GM13977 (cell line): ENCODE data around the gene PCDH15.

ENCODE experiments used
- DNase-seq: peaks from one replicate; pipeline ENCODE4 v3.0.0; 2012; ENCODE audit warnings: low spot score
- in situ Hi-C: fragments of 300-500 bp; cut with MboI; formaldehyde crosslinking; loops from one replicate; pipeline ENCODE4 v1.12.0; 2022; ENCODE audit warnings: low sequenced_read_pairs, low pct_unique_long_range_greater_than_20kb, mixed read lengths, inconsistent platforms; ENCODE audit not compliant: unreplicated experiment
- TF ChIP-seq, protein P1 (sequence below): IDR thresholded peaks from 2 replicates; pipeline ENCODE4 v1.5.1; 2012; ENCODE audit warnings: mild to moderate bottlenecking, control low read depth; ENCODE audit not compliant: insufficient read depth; ENCODE audit errors: extremely low read depth, missing control alignments

Gene PCDH15

GRCh38 chr10:54108961-54109360 lies 692.1 kb downstream of the PCDH15 start:
- no peak for DNase-seq
- in situ Hi-C loops = no loop called here
- TF ChIP-seq, protein P1, sequence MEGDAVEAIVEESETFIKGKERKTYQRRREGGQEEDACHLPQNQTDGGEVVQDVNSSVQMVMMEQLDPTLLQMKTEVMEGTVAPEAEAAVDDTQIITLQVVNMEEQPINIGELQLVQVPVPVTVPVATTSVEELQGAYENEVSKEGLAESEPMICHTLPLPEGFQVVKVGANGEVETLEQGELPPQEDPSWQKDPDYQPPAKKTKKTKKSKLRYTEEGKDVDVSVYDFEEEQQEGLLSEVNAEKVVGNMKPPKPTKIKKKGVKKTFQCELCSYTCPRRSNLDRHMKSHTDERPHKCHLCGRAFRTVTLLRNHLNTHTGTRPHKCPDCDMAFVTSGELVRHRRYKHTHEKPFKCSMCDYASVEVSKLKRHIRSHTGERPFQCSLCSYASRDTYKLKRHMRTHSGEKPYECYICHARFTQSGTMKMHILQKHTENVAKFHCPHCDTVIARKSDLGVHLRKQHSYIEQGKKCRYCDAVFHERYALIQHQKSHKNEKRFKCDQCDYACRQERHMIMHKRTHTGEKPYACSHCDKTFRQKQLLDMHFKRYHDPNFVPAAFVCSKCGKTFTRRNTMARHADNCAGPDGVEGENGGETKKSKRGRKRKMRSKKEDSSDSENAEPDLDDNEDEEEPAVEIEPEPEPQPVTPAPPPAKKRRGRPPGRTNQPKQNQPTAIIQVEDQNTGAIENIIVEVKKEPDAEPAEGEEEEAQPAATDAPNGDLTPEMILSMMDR = no peak

DNA sequence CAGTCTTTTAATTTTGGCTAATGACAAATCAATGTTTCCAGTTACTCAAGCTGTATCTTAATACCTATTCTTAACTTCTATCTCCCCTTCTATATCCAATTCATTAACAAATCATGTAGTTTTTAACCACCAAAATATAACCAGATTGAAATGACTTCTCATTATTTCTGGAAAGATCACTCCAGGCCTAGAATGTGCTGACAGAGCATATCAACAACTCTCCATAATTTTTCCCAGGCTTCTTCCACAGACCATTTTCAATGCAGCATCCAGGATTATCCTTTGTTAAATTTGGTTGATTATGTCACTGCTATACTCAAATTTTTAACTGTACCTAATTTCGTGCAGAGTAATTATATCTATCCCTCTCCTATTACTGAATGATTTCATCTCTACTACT lies 704.1 kb downstream of the PCDH15 start:
- TF ChIP-seq, protein P1 = no peak
- DNase-seq = no peak
- in situ Hi-C loops = no loop called here

- in situ Hi-C loops = no loop called here
- TF ChIP-seq, protein P1 = no peak
Observed at GRCh38 chr10:54094321-54094720, 706.7 kb downstream of the PCDH15 start.

DNA sequence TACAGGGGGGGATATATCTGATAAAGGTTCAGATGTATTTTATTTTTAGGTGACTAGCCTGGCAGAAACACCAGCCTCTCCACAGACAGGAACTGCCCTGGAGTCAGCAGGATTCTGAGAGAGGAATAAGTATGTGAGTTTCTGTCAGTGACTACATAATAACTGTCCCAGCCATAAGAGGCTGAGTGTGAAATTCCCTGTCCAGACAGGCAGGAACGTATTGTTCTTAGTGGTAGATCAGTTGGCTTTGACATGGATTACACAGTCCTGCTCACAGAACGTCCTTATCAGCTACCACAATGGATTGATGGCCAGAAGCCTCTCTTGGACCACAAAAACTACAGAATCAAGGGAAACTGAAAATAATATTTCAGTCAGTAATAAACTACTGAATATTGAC lies 709.8 kb downstream of the PCDH15 start:
- TF ChIP-seq, protein P1 = no peak
- in situ Hi-C loops = no loop called here
- DNase-seq = no peak

More at GRCh38 chr10:54094321-54094720, 706.7 kb downstream of the PCDH15 start:
- DNase-seq = no peak

- TF ChIP-seq, protein P1 = no peak
- DNase-seq = no peak
- in situ Hi-C loops = no loop called here
Observed at GRCh38 chr10:54081950-54082349, 719.1 kb downstream of the PCDH15 start.

GRCh38 chr10:54067361-54067760 lies 733.7 kb downstream of the PCDH15 start:
- no peak for DNase-seq
- in situ Hi-C loops = no loop called here
- TF ChIP-seq, protein P1 = no peak

DNA sequence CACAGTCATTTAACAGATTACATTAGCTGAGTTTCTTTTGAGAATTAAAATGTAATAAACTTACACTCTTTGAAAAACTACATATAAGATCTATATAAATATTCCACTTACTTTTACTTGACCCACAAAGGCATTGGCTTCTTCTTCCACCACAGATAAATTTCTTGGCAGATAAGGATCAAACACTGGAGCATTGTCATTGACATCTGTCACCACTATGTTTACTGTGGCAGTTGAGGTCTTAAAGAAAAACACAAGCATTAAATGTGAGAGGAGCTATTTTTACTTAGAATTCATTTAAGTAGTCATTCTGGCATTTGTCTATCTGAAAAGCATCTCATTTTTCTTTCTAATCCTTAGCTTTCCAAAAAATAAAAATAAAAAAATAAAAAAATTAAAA lies 734.4 kb downstream of the PCDH15 start:
- no peak for DNase-seq
- TF ChIP-seq, protein P1 = no peak
- in situ Hi-C loops = no loop called here
